OCI-LY1 (cell line): ENCODE data around the gene NR1D2.

ENCODE experiments used
- H2AFZ ChIP-seq: fragments of 200-600 bp; sonication (generic), shearing (Covaris generic); 2 replicates; pipeline ENCODE4 v1.6.0; 2014; ENCODE audit warnings: antibody characterized with exemption, mild to moderate bottlenecking, low read length
- H3F3A ChIP-seq: fragments of 200-600 bp; sonication (generic), shearing (Covaris generic); 2 replicates; pipeline ENCODE4 v1.6.0; 2014; ENCODE audit warnings: mild to moderate bottlenecking, antibody characterized with exemption, low read length, moderate library complexity; ENCODE audit not compliant: insufficient read depth
- H3K27ac ChIP-seq: fragments of 200-600 bp; sonication (generic); 2 replicates; pipeline ENCODE4 v1.5.1; 2014; ENCODE audit warnings: low read length, mixed run types, mild to moderate bottlenecking, low read depth; ENCODE audit not compliant: poor library complexity, severe bottlenecking
- H3K27me3 ChIP-seq: fragments of 200-600 bp; sonication (generic); 2 replicates; pipeline ENCODE4 v1.6.0; 2014; ENCODE audit warnings: antibody characterized with exemption, mild to moderate bottlenecking, low read length, moderate library complexity; ENCODE audit not compliant: insufficient read depth
- H3K36me3 ChIP-seq: fragments of 200-600 bp; sonication (generic); 2 replicates; pipeline ENCODE4 v1.6.1; 2014; ENCODE audit warnings: mild to moderate bottlenecking, antibody characterized with exemption, low read length, moderate library complexity, mixed read lengths; ENCODE audit not compliant: insufficient read depth
- H3K4me1 ChIP-seq: fragments of 200-600 bp; sonication (generic); 2 replicates; pipeline ENCODE4 v1.5.1; 2014; ENCODE audit warnings: mild to moderate bottlenecking, low read length, moderate library complexity; ENCODE audit not compliant: insufficient read depth, severe bottlenecking
- H3K4me2 ChIP-seq: fragments of 200-600 bp; sonication (generic), shearing (Covaris generic); 2 replicates; pipeline ENCODE4 v1.6.1; 2014; ENCODE audit warnings: low read length
- H3K4me3 ChIP-seq: fragments of 200-600 bp; sonication (generic); 2 replicates; pipeline ENCODE4 v1.5.1; 2014; ENCODE audit warnings: low read length, low read depth, mild to moderate bottlenecking, mixed read lengths; ENCODE audit not compliant: poor library complexity, severe bottlenecking
- H3K79me2 ChIP-seq: fragments of 200-600 bp; shearing (Covaris generic); 2 replicates; pipeline ENCODE4 v1.6.1; 2016; ENCODE audit warnings: mixed run types, low read length, mixed read lengths; ENCODE audit not compliant: insufficient read depth
- H3K9ac ChIP-seq: fragments of 200-600 bp; sonication (generic), shearing (Covaris generic); 2 replicates; pipeline ENCODE4 v1.6.1; 2014; ENCODE audit warnings: mild to moderate bottlenecking, low read length, mixed read lengths
- H3K9me2 ChIP-seq: fragments of 200-600 bp; sonication (generic), shearing (Covaris generic); 2 replicates; pipeline ENCODE4 v1.6.1; 2014; ENCODE audit warnings: low read depth, mild to moderate bottlenecking, low read length, mixed read lengths
- H3K9me3 ChIP-seq: fragments of 200-600 bp; shearing (Covaris generic); 2 replicates; pipeline ENCODE4 v1.6.1; 2014; ENCODE audit warnings: low read length, mixed read lengths
- H4K20me1 ChIP-seq: fragments of 200-600 bp; sonication (generic), shearing (Covaris generic); 2 replicates; pipeline ENCODE4 v1.6.0; 2016; ENCODE audit warnings: mild to moderate bottlenecking, low read length; ENCODE audit not compliant: insufficient read depth
- EZH2 ChIP-seq: fragments of 200-600 bp; sonication (generic), shearing (Covaris generic); IDR thresholded peaks from 2 replicates; pipeline ENCODE4 v1.8.0; 2017; ENCODE audit warnings: borderline replicate concordance, mixed run types, mild to moderate bottlenecking, antibody characterized with exemption, low read length, moderate library complexity, mixed read lengths
- TF ChIP-seq, protein P1 (sequence below): fragments of 200-600 bp; sonication (generic), shearing (Covaris generic); IDR thresholded peaks from 2 replicates; pipeline ENCODE4 v1.5.1; 2017; ENCODE audit warnings: mild to moderate bottlenecking, antibody characterized with exemption, low read length, moderate library complexity, mixed read lengths

Gene NR1D2

DNA sequence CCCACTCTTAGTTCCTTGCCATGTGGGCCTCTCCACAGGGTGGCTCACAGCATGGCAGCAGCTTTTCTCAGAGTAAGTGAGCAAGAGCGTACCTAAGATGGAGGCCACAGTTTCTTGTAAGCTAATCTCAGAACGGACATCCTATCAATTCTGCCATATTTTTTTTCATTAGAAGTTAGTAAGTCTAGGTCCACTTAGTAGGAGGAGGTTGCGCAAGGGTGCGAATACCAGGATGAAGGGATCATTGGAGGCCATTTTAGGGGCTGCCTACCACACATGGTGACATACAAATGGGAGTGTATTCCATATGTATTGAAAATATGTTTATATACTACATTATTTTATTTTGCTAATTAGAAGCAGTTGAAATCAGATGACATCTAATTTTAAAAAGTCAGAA lies 31.5 kb downstream of the NR1D2 start:
- Histone ChIP-seq H3K4me1 (no peaks in the 10 kb centered on the region), H3K36me3 (peaks cover 4% of the 10 kb centered on the region; the same call in 1 of the 2 replicates), H3K9me2 (no peaks in the 10 kb centered on the region), H3K4me2 (no peak overlapping the region), H4K20me1 (no peaks in the 10 kb centered on the region), H3K4me3 (no peak overlapping the region), H3K27ac (no peak overlapping the region), H3K9ac (no peak overlapping the region), H3K79me2 (no peaks in the 10 kb centered on the region), H3K9me3 (no peaks in the 10 kb centered on the region), H3K27me3 (no peaks in the 10 kb centered on the region), H3F3A (no peaks in the 10 kb centered on the region), H2AFZ (no peak overlapping the region)
- TF ChIP-seq, protein P1, sequence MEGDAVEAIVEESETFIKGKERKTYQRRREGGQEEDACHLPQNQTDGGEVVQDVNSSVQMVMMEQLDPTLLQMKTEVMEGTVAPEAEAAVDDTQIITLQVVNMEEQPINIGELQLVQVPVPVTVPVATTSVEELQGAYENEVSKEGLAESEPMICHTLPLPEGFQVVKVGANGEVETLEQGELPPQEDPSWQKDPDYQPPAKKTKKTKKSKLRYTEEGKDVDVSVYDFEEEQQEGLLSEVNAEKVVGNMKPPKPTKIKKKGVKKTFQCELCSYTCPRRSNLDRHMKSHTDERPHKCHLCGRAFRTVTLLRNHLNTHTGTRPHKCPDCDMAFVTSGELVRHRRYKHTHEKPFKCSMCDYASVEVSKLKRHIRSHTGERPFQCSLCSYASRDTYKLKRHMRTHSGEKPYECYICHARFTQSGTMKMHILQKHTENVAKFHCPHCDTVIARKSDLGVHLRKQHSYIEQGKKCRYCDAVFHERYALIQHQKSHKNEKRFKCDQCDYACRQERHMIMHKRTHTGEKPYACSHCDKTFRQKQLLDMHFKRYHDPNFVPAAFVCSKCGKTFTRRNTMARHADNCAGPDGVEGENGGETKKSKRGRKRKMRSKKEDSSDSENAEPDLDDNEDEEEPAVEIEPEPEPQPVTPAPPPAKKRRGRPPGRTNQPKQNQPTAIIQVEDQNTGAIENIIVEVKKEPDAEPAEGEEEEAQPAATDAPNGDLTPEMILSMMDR: no peak

DNA sequence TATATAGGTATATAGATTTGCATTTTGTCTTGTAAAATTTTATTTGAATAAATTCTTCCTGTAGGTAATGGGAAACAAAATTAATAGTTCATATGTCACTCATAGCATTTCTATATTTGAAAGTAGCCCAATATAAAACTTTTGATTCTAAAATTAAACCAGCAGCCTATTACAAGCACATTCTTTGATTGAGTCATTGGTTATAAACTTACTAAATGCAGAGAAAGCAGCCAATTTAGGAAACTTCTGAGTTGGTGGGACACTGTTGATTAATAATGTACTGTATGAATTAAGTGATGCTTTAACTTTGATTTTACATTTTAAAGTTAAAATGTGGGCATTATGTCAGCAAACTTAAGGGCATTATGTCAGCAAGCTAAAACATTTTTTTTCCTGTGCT lies 34.5 kb downstream of the NR1D2 start:
- no peak overlapping the region for H3K4me3 ChIP-seq
- H3F3A ChIP-seq: no peaks in the 10 kb centered on the region
- H3K79me2 ChIP-seq: no peaks in the 10 kb centered on the region
- H3K27ac ChIP-seq: no peak overlapping the region
- H3K4me2 ChIP-seq: no peak overlapping the region
- H3K9me2 ChIP-seq: no peaks in the 10 kb centered on the region
- H4K20me1 ChIP-seq: no peaks in the 10 kb centered on the region
- no peaks in the 10 kb centered on the region for H3K27me3 ChIP-seq
- H3K36me3 ChIP-seq: peaks cover 4% of the 10 kb centered on the region; the same call in 1 of the 2 replicates
- no peak for TF ChIP-seq EZH2
- TF ChIP-seq, protein P1: no peak
- no peaks in the 10 kb centered on the region for H3K9me3 ChIP-seq
- H3K4me1 ChIP-seq: no peaks in the 10 kb centered on the region
- H2AFZ ChIP-seq: no peak overlapping the region
- no peak overlapping the region for H3K9ac ChIP-seq

DNA sequence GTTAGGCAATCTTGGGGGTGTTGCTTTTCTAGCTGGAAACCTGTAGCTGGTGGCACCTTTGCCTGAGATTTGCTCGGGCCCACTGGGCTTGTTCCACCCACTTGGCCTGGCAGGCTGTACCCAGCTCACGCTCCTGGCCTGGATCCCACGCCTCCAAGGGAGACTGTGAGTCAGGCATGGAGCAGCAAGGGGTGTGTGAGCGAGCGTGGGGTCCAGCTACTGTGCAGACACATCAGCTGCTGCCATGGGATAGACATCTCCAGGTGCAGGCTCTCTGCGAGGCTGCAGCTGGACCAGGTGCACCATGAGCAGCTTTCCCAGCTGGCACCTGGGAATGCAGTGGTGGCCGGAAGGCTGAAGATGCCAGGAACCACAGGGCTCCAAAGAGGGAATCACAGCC lies 36.0 kb downstream of the NR1D2 start:
- no peaks in the 10 kb centered on the region for H3K9me3 ChIP-seq
- peaks cover 4% of the 10 kb centered on the region; the same call in 1 of the 2 replicates for H3K36me3 ChIP-seq
- H3K9ac ChIP-seq: no peak overlapping the region
- H3K4me2 ChIP-seq: no peak overlapping the region
- H3K27me3 ChIP-seq: no peaks in the 10 kb centered on the region
- no peaks in the 10 kb centered on the region for H3K79me2 ChIP-seq
- H4K20me1 ChIP-seq: no peaks in the 10 kb centered on the region
- H3K4me1 ChIP-seq: no peaks in the 10 kb centered on the region
- no peak for TF ChIP-seq EZH2
- TF ChIP-seq, protein P1: no peak
- H3K4me3 ChIP-seq: no peak overlapping the region
- H3K27ac ChIP-seq: no peak overlapping the region
- no peak overlapping the region for H2AFZ ChIP-seq
- H3K9me2 ChIP-seq: no peaks in the 10 kb centered on the region
- no peaks in the 10 kb centered on the region for H3F3A ChIP-seq
